GM12878 (cell line): ENCODE measurements around the gene FBXO17.

ENCODE experiments used
- ATF7 ChIP-seq: fragments of 450-650 bp; IDR thresholded peaks from 2 replicates; pipeline ENCODE4 v1.6.1; 2016; ENCODE audit warnings: low read depth, mild to moderate bottlenecking
- BACH1 ChIP-seq: fragments of 450-650 bp; IDR thresholded peaks from 2 replicates; pipeline ENCODE4 v1.6.1; 2017; ENCODE audit warnings: mild to moderate bottlenecking, borderline replicate concordance
- CREB1 ChIP-seq: IDR thresholded peaks from 2 replicates; pipeline ENCODE4 v1.6.1; 2012; ENCODE audit warnings: low read depth, mild to moderate bottlenecking, inconsistent platforms
- CTCF ChIP-seq, 3 experiments: IDR thresholded peaks in 2 of 3; conservative IDR thresholded peaks in 1 of 3; 2 replicates each; pipeline ENCODE4 v1.5.1; 2011; ENCODE audit warnings: low read depth in 3 of 3, low read length in 3 of 3, mild to moderate bottlenecking in 3 of 3, control low read depth in 2 of 3, moderate library complexity in 2 of 3, inconsistent platforms in 1 of 3, mixed read lengths in 1 of 3; ENCODE audit not compliant: control insufficient read depth in 2 of 3, insufficient read depth in 1 of 3; ENCODE audit errors: extremely low read depth in 1 of 3
- EP300 ChIP-seq, 2 experiments: fragments of 150-350 bp in 1 of 2; IDR thresholded peaks; 2 replicates each; pipeline ENCODE4 v1.6.1; 2011 to 2012; ENCODE audit warnings: low read depth in 2 of 2, low read length in 2 of 2, borderline replicate concordance in 1 of 2, improper control_type of control experiment in 1 of 2, inconsistent platforms in 1 of 2; ENCODE audit not compliant: control insufficient read depth in 1 of 2
- ESRRA ChIP-seq: IDR thresholded peaks from 2 replicates; pipeline ENCODE4 v1.6.1; 2012; ENCODE audit warnings: mild to moderate bottlenecking, low read length, improper control_type of control experiment
- MXI1 ChIP-seq: fragments of 150-350 bp; IDR thresholded peaks from 2 replicates; pipeline ENCODE4 v1.6.1; 2011; ENCODE audit warnings: low read depth, mild to moderate bottlenecking, inconsistent platforms, low read length, improper control_type of control experiment
- NFYB ChIP-seq: IDR thresholded peaks from 2 replicates; pipeline ENCODE4 v1.6.1; 2011; ENCODE audit warnings: low read depth, mild to moderate bottlenecking, low read length, improper control_type of control experiment, moderate library complexity; ENCODE audit not compliant: insufficient read depth
- POLR2A ChIP-seq: IDR thresholded peaks from 2 replicates; pipeline ENCODE4 v1.6.1; 2011; ENCODE audit warnings: low read depth, mild to moderate bottlenecking, low read length
- POLR2AphosphoS5 ChIP-seq: IDR thresholded peaks from 2 replicates; pipeline ENCODE4 v1.6.1; 2011; ENCODE audit warnings: mild to moderate bottlenecking, low read length, inconsistent platforms
- SIN3A ChIP-seq: IDR thresholded peaks from 2 replicates; pipeline ENCODE4 v1.6.1; 2012; ENCODE audit warnings: low read depth, low read length, improper control_type of control experiment
- TAF1 ChIP-seq: IDR thresholded peaks from 2 replicates; pipeline ENCODE4 v1.6.1; 2011; ENCODE audit warnings: mild to moderate bottlenecking, low read depth, low read length, borderline replicate concordance
- USF1 ChIP-seq: IDR thresholded peaks from 2 replicates; pipeline ENCODE4 v1.6.1; 2011; ENCODE audit warnings: borderline replicate concordance, low read depth, mild to moderate bottlenecking, moderate library complexity, mixed read lengths, low read length; ENCODE audit not compliant: insufficient read depth; ENCODE audit errors: extremely low read length
- ZBED1 ChIP-seq: IDR thresholded peaks from 2 replicates; pipeline ENCODE4 v1.6.1; 2016; ENCODE audit warnings: borderline replicate concordance

- TF ChIP-seq ZBED1 = no peak
- no peak for TF ChIP-seq POLR2AphosphoS5
- no peak for TF ChIP-seq TAF1
- no peak for TF ChIP-seq POLR2A
- no peak for TF ChIP-seq EP300 (IDR thresholded peaks at IDR 0.05; ENCODE audit: borderline replicate concordance in 1 of 2, control insufficient read depth in 1 of 2, low read depth in 2 of 2, low read length in 2 of 2)
- no peak for TF ChIP-seq NFYB
- TF ChIP-seq SIN3A = no peak
- TF ChIP-seq CREB1 = no peak
- no peak for TF ChIP-seq USF1
- TF ChIP-seq ESRRA = no peak
- TF ChIP-seq CTCF (IDR thresholded peaks at IDR 0.05 in 2 of 3, conservative IDR thresholded peaks at IDR 0.05 in 1 of 3; ENCODE audit: control insufficient read depth in 2 of 3, extremely low read depth in 1 of 3, insufficient read depth in 1 of 3, low read depth in 3 of 3, low read length in 3 of 3) = no peak
- TF ChIP-seq MXI1 = no peak
- TF ChIP-seq ATF7 = no peak
- TF ChIP-seq BACH1 = no peak
Measured at GRCh38 chr19:39001041-39001440, 25.5 kb upstream of the FBXO17 start.
